GM23338 (cell line): ENCODE results near the gene HOXB5. TPM values are rescaled to one million over a fixed set of nuclear protein-coding genes. Genes with fewer than 3 reads are reported as not detected.

Experiments
- ATAC-seq: fragments of 200-7000 bp; cut with Tn5 transposase; 3 replicates; pipeline ENCODE4 v1.9.1; 2020
- DNase-seq: peaks from one replicate; pipeline ENCODE4 v3.0.0-alpha.2; 2015; ENCODE audit warnings: low spot score
- H2AFZ ChIP-seq: fragments of 200-600 bp; sonication (generic); 2 replicates; pipeline ENCODE4 v1.8.0; 2016; ENCODE audit warnings: antibody characterized with exemption, mild to moderate bottlenecking, moderate library complexity
- H3F3A ChIP-seq: fragments of 200-600 bp; sonication (generic); replicated peaks from 2 replicates; pipeline ENCODE4 v1.8.0; 2017; ENCODE audit warnings: antibody characterized with exemption, mixed run types, low read depth
- H3K27ac ChIP-seq: fragments of 200-600 bp; sonication (generic); 2 replicates; pipeline ENCODE4 v1.6.1; 2016; ENCODE audit warnings: low read depth
- H3K27me3 ChIP-seq: fragments of 200-600 bp; sonication (generic); 2 replicates; pipeline ENCODE4 v1.8.0; 2016; ENCODE audit warnings: mild to moderate bottlenecking, mixed run types, moderate library complexity; ENCODE audit not compliant: insufficient read depth
- H3K36me3 ChIP-seq: fragments of 200-600 bp; sonication (generic); 2 replicates; pipeline ENCODE4 v1.8.0; 2016; ENCODE audit warnings: mild to moderate bottlenecking; ENCODE audit not compliant: insufficient read depth
- H3K4me1 ChIP-seq: fragments of 200-600 bp; sonication (generic); 2 replicates; pipeline ENCODE4 v1.8.0; 2016; ENCODE audit warnings: mild to moderate bottlenecking, moderate library complexity; ENCODE audit not compliant: insufficient read depth
- H3K4me2 ChIP-seq: fragments of 200-600 bp; sonication (generic); 2 replicates; pipeline ENCODE4 v1.7.1; 2017; ENCODE audit warnings: mixed run types
- H3K4me3 ChIP-seq: fragments of 200-600 bp; sonication (generic); 2 replicates; pipeline ENCODE4 v1.6.1; 2016; ENCODE audit warnings: mixed run types
- H3K79me2 ChIP-seq: fragments of 200-600 bp; sonication (generic); replicated peaks from 2 replicates; pipeline ENCODE4 v1.8.0; 2017; ENCODE audit warnings: mild to moderate bottlenecking; ENCODE audit not compliant: insufficient read depth
- H3K9me2 ChIP-seq: fragments of 200-600 bp; sonication (generic); 2 replicates; pipeline ENCODE4 v1.8.0; 2017; ENCODE audit not compliant: insufficient read depth
- H4K20me1 ChIP-seq: fragments of 200-600 bp; sonication (generic); replicated peaks from 2 replicates; pipeline ENCODE4 v1.8.0; 2017; ENCODE audit warnings: mild to moderate bottlenecking; ENCODE audit not compliant: insufficient read depth
- H3K27ac Mint-ChIP-seq: 2 replicates; pipeline ENCODE4 v1.8.0; 2020; ENCODE audit warnings: inconsistent platforms, mild to moderate bottlenecking, moderate library complexity, mixed read lengths
- H3K27me3 Mint-ChIP-seq: 3 replicates; pipeline ENCODE4 v1.8.0; 2022; ENCODE audit warnings: low read depth, mild to moderate bottlenecking, moderate library complexity, mixed read lengths, inconsistent platforms; ENCODE audit not compliant: insufficient read depth, poor library complexity
- H3K36me3 Mint-ChIP-seq: 3 replicates; pipeline ENCODE4 v1.8.0; 2021; ENCODE audit warnings: low read depth, mild to moderate bottlenecking, inconsistent platforms, moderate library complexity, mixed read lengths
- H3K4me1 Mint-ChIP-seq: 3 replicates; pipeline ENCODE4 v1.8.0; 2020; ENCODE audit warnings: mild to moderate bottlenecking, inconsistent platforms, mixed read lengths
- H3K4me3 Mint-ChIP-seq: 3 replicates; pipeline ENCODE4 v1.8.0; 2021; ENCODE audit warnings: moderate library complexity, mild to moderate bottlenecking, inconsistent platforms, mixed read lengths
- H3K9me3 Mint-ChIP-seq: 3 replicates; pipeline ENCODE4 v1.8.0; 2020; ENCODE audit warnings: moderate library complexity, mild to moderate bottlenecking, inconsistent platforms, mixed read lengths
- CTCF ChIP-seq, 2 experiments: fragments of 200-600 bp in 1 of 2; sonication (generic) in 1 of 2; conservative IDR thresholded peaks; 2 replicates each; pipeline versions ENCODE4 v1.5.1 to v1.6.1; 2016 to 2017; ENCODE audit warnings: antibody characterized with exemption in 2 of 2, low read depth in 2 of 2, mild to moderate bottlenecking in 2 of 2, moderate library complexity in 1 of 2
- ETS1 ChIP-seq: IDR thresholded peaks from 2 replicates; pipeline ENCODE4 v1.6.1; 2016; ENCODE audit warnings: antibody characterized with exemption
- EZH2 ChIP-seq: fragments of 200-600 bp; sonication (generic); IDR thresholded peaks from one replicate; pipeline ENCODE4 v1.8.0; 2017; ENCODE audit warnings: antibody characterized with exemption, mild to moderate bottlenecking, low read depth; ENCODE audit not compliant: unreplicated experiment
- JUNB ChIP-seq: IDR thresholded peaks from one replicate; pipeline ENCODE4 v1.6.1; 2016; ENCODE audit warnings: antibody characterized with exemption; ENCODE audit not compliant: unreplicated experiment
- ZNF114 ChIP-seq: fragments of 250-450 bp; sonication (Bioruptor Pico); IDR thresholded peaks from 2 replicates; pipeline ENCODE4 v1.5.0; 2020; ENCODE audit warnings: mild to moderate bottlenecking, moderate library complexity
- ZNF331 ChIP-seq: fragments of 250-450 bp; sonication (Bioruptor Pico); IDR thresholded peaks from 2 replicates; pipeline ENCODE4 v1.5.0; 2020; ENCODE audit warnings: low read depth, mild to moderate bottlenecking, moderate library complexity
- ZNF462 ChIP-seq: fragments of 250-450 bp; sonication (Bioruptor Pico); IDR thresholded peaks from 2 replicates; pipeline ENCODE4 v1.5.0; 2020; ENCODE audit warnings: mild to moderate bottlenecking, moderate library complexity
- polyA plus RNA-seq: library from polyadenylated mRNA; unstranded; fragments of >200 nt; fragmentation: Nextera tagmentation; extraction: Ambion mirVana; gene quantifications from 2 replicates; pipeline ENCODE4 v1.2.1, GENCODE V29; 2016
- total RNA-seq: library from RNA; depleted of rRNA; stranded (reverse); fragments of >200 nt; shearing (Covaris generic); gene quantifications from 2 replicates; pipeline ENCODE4 v1.2.3, GENCODE V29; 2014

HOXB5 gene
- total and polyA plus RNA-seq, 2 experiments from 2014 or later: not detected

- H3K4me2 ChIP-seq: no peak overlapping the region; the same call in 1 of the 2 replicates
- H3K9me2 ChIP-seq: no peaks in the 10 kb centered on the region
- H3K4me1 ChIP-seq: peaks cover 68% of the 10 kb centered on the region
- peaks cover 22% of the 10 kb centered on the region for H3K4me1 Mint-ChIP-seq
- H3K27ac Mint-ChIP-seq: no peak overlapping the region
- H3F3A ChIP-seq: peaks cover 58% of the 10 kb centered on the region
- H3K4me3 ChIP-seq: no peak overlapping the region
- no peaks in the 10 kb centered on the region; the same call in 2 of the 3 replicates for H3K9me3 Mint-ChIP-seq
- no peaks in the 10 kb centered on the region for H3K79me2 ChIP-seq
- no peaks in the 10 kb centered on the region for H3K36me3 Mint-ChIP-seq
- H3K4me3 Mint-ChIP-seq: peak overlapping the region; percentile 60
- no peaks in the 10 kb centered on the region for H3K36me3 ChIP-seq
- ATAC-seq (no peak), DNase-seq (no peak)
- no peak overlapping the region for H2AFZ ChIP-seq
- H3K27ac ChIP-seq: no peak overlapping the region
- TF ChIP-seq EZH2: peak; percentile 75
- no peak for TF ChIP-seq ZNF331 (CRISPR knock-in tag)
- H4K20me1 ChIP-seq: peaks cover 62% of the 10 kb centered on the region
- H3K27me3 ChIP-seq: peaks cover 100% of the 10 kb centered on the region
- H3K27me3 Mint-ChIP-seq: peaks cover 52% of the 10 kb centered on the region
Measured at GRCh38 chr17:48563867-48564187, 29.8 kb downstream of the HOXB5 start.

GRCh38 chr17:48563385-48563838 is 30.2 kb downstream of the HOXB5 start:
- Histone ChIP-seq H3K36me3 (no peaks in the 10 kb centered on the region), H3K27me3 (peaks cover 100% of the 10 kb centered on the region), H3K9me2 (no peaks in the 10 kb centered on the region), H4K20me1 (peaks cover 62% of the 10 kb centered on the region), H3K79me2 (no peaks in the 10 kb centered on the region), H3K27ac (no peak overlapping the region), H3F3A (peaks cover 56% of the 10 kb centered on the region), H2AFZ (no peak overlapping the region), H3K4me1 (peaks cover 64% of the 10 kb centered on the region), H3K4me2 (no peak overlapping the region), H3K4me3 (0 out of 2 replicates have a peak overlapping the region, but pooled peaks have one; percentile 10)
- H3K36me3 Mint-ChIP-seq: no peaks in the 10 kb centered on the region
- DNase-seq: no peak
- TF ChIP-seq CTCF (conservative IDR thresholded peaks at IDR 0.05; ENCODE audit: low read depth in 2 of 2): no peak
- peak; percentile 77 for TF ChIP-seq EZH2
- H3K4me1 Mint-ChIP-seq: peaks cover 20% of the 10 kb centered on the region
- H3K27me3 Mint-ChIP-seq: peaks cover 56% of the 10 kb centered on the region
- H3K27ac Mint-ChIP-seq: no peak overlapping the region
- no peak for ATAC-seq
- H3K9me3 Mint-ChIP-seq: no peaks in the 10 kb centered on the region; the same call in 2 of the 3 replicates
- peak overlapping the region; percentile 60 for H3K4me3 Mint-ChIP-seq

GRCh38 chr17:48562934-48563333 is 30.6 kb downstream of the HOXB5 start:
- Mint-ChIP-seq H3K27me3 (peaks cover 61% of the 10 kb centered on the region), H3K36me3 (no peaks in the 10 kb centered on the region), H3K9me3 (no peaks in the 10 kb centered on the region; the same call in 2 of the 3 replicates), H3K27ac (no peak overlapping the region), H3K4me1 (peaks cover 18% of the 10 kb centered on the region), H3K4me3 (no peak overlapping the region)
- Histone ChIP-seq H3K4me3 (no peak overlapping the region), H3F3A (peaks cover 56% of the 10 kb centered on the region), H3K9me2 (no peaks in the 10 kb centered on the region), H2AFZ (no peak overlapping the region), H3K27me3 (peaks cover 100% of the 10 kb centered on the region), H3K79me2 (no peaks in the 10 kb centered on the region), H3K4me2 (no peak overlapping the region), H3K27ac (no peak overlapping the region), H4K20me1 (peaks cover 62% of the 10 kb centered on the region), H3K36me3 (no peaks in the 10 kb centered on the region), H3K4me1 (peaks cover 59% of the 10 kb centered on the region)
- no peak for DNase-seq
- ATAC-seq: no peak
- TF ChIP-seq ZNF462 (CRISPR knock-in tag): no peak
- TF ChIP-seq ZNF114 (CRISPR knock-in tag): no peak
- no peak for TF ChIP-seq ETS1
- TF ChIP-seq EZH2: peak; percentile 66
- no peak for TF ChIP-seq ZNF331 (CRISPR knock-in tag)
- TF ChIP-seq JUNB: no peak
